T-helper 2 cell treated with Interferon-gamma antibody and Interleukin-4, amounts not matched to agents 100 ng/mL and 5 ng/mL, for 36 hours (primary cell): ENCODE measurements around the gene B4GALNT4. TPM values are rescaled to one million over a fixed set of nuclear protein-coding genes. Genes with fewer than 3 reads are reported as not detected.

Source experiments
- intact Hi-C: fragments of 100-400 bp; cut with micrococcal nuclease; formaldehyde crosslinking; loops from one replicate; pipeline ENCODE4 v1.15.1; 2023
- total RNA-seq: library from RNA; stranded (reverse); gene quantifications from 2 replicates; pipeline ENCODE4 v1.2.3, GENCODE V29; 2022

B4GALNT4 gene
- total RNA-seq, 1 donor from 2014 or later: 1.2 TPM

- intact Hi-C loops: loop anchor here (5.0 kb wide), 1 partner anchor 49 kb away; no protein-coding TSS in a partner anchor
These were observed 11.0 kb upstream of the B4GALNT4 start for GRCh38 chr11:358129-358800.

- intact Hi-C loops: loop anchor here (5.0 kb wide), 1 partner anchor 48 kb away; no protein-coding TSS in a partner anchor
These were observed 10.1 kb upstream of the B4GALNT4 start for GRCh38 chr11:359181-359714.

DNA sequence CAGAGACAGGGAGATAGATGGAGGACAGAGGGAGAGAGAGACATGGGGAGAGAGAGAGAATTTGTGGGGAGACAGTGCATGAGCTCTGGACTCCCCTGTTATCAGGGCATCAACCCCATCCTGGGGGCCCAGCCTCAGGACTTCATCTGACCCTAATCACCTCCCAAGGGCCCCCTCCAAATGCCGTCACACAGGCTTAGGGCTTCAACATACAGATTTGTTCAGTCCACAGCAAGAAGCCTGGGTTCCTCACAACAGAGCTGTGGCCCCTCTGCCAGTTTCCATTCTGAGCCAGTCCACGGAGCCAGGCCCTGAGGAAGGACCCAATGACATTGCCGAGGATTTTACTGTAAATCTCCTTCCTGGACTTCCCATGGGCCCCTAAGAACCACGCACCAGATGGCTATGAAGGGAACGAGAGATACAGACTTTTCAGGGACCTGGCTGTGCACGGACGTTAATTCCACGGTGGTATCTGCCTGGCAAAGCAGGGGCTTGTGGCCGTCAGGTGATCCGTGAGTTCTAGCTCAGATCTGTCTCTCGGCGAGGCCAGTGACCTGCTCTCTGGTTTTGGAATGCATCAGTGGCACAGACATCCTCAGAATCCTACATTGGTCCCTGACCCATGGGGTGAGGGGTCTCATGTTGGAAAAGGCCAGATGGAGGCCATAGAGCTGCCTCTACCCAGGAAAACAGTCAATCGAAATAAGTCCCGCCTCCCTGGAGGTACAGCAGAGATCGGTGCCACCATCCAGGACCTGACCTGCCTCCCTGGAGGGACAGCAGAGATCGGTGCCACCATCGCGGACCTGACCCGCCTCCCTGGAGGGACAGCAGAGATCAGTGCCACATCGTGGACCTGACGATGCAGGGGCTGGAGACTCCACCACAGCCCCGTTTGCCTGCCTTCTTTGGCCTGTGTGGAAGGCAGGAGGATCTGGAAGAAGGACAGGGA is 8.7 kb upstream of the B4GALNT4 start:
- intact Hi-C loops: loop anchor here (5.0 kb wide), 1 partner anchor 108 kb away; no protein-coding TSS in a partner anchor

DNA sequence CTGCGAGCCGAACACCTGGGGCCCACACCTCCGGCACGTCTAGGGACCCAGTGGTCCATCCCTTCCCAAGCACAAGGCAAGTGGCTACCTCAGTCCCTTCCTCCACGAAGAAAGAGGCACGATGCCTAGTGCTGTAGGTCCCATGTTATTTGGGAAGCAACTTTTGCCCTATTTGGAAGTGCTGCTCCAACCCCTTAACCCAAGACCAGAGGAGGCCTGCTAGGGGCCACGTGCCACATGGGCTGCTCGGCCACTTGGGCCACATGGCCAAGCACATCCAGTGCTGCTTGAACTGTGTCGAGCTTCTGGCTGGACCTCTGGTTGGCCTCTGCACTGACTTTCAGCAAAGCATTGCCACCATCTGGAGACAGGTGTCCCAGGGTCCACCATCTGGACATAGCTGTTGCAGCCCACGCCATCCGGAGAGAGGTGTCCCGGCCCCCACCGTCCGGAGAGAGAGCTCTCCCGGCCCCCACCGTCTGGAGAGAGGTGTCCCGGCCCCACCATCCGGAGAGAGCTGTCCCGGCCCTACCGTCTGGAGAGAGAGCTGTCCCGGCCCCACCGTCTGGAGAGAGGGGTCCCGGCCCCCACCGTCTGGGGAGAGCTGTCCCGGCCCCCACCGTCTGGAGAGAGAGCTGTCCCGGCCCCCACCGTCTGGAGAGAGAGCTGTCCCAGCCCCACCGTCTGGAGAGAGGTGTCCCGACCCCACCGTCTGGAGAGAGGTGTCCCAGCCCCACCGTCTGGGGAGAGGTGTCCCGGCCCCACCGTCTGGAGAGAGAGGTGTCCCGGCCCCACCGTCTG is 6.5 kb upstream of the B4GALNT4 start:
- intact Hi-C loops: loop anchor here (5.0 kb wide), 1 partner anchor 111 kb away; no protein-coding TSS in a partner anchor

GRCh38 chr11:363443-363805 is 5.9 kb upstream of the B4GALNT4 start:
- intact Hi-C loops: loop anchor here (5.0 kb wide), 1 partner anchor 111 kb away; no protein-coding TSS in a partner anchor

- intact Hi-C loops: loop anchor here (5.0 kb wide), 1 partner anchor 112 kb away; no protein-coding TSS in a partner anchor
These were observed 5.1 kb upstream of the B4GALNT4 start for GRCh38 chr11:363948-364761.

GRCh38 chr11:364991-365725 is 4.1 kb upstream of the B4GALNT4 start:
- intact Hi-C loops: loop anchor here (5.0 kb wide), 1 partner anchor 113 kb away; no protein-coding TSS in a partner anchor

- intact Hi-C loops: no loop called here
These were observed 3.5 kb upstream of the B4GALNT4 start for GRCh38 chr11:365831-366230.

- intact Hi-C loops: no loop called here
These were observed 1.3 kb upstream of the B4GALNT4 start for GRCh38 chr11:367956-368413.

DNA sequence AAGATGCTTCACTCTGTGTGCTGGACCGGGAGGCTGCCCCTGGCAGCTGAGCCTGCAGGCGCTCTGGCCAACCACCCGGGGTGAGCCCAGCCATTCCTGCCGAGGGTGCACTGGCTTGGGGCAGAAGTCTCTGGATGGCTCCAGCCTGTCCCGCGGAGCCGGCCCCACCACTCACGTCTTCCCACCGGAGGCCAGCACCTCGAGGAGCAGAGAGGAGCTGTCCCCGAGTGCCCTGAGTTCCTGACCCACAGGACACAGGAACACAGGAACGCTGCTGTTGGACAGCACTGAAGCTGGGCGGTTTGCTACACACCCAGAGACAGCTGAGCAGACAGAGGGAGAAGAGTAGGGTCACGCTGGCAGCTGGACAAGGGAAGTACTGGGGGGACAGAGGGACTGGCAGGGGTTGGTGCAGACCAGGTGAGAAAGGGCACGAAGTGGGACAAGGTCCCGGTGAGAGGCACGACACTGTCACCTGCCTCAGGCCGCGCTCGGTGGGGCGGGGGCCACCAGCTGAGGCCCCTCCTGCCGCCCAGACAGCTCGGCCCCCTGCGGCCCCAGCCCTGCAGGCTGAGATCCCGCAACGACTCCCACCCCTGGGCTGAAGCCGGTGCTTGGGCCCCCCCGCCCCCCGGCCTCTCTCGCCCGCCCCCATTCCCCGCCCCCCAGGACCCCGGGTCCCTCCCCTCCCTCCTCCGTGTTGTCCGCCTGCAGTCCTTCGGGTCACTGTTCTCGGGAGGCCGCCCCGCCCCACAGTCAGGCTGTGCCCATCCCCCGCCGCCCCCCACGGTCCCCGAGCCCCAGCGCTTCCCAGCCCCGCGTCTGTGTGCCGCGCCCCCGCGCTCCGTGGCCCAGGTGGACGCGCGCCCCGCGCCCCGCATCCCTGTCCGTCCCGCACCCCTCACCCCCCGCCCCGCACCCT is 624 bp upstream of the B4GALNT4 start:
- intact Hi-C loops: no loop called here

GRCh38 chr11:370070-370941 is 1.0 kb downstream of the B4GALNT4 start:
- intact Hi-C loops: no loop called here

- intact Hi-C loops: no loop called here
These were observed 1.8 kb downstream of the B4GALNT4 start for GRCh38 chr11:371051-371450.

- intact Hi-C loops: no loop called here
These were observed 2.7 kb downstream of the B4GALNT4 start for GRCh38 chr11:371716-372590.

- intact Hi-C loops: no loop called here
These were observed 3.8 kb downstream of the B4GALNT4 start for GRCh38 chr11:372809-373715.
